HepG2 (cell line): Measurements from ENCODE around the gene LCAT. TPM values are rescaled to one million over a fixed set of nuclear protein-coding genes. Genes with fewer than 3 reads are reported as not detected.

Source experiments
- GATA4 ChIP-seq: sonication (generic); IDR thresholded peaks from 2 replicates; pipeline ENCODE4 v1.6.1; 2016; ENCODE audit warnings: antibody characterized with exemption, low read depth, borderline replicate concordance
- HDAC1 ChIP-seq: sonication (generic); formaldehyde crosslinking; IDR thresholded peaks from 2 replicates; pipeline ENCODE4 v1.5.1; 2020; ENCODE audit warnings: mild to moderate bottlenecking, missing genetic modification reagents
- HMGXB3 ChIP-seq: sonication (generic); formaldehyde crosslinking; IDR thresholded peaks from 2 replicates; pipeline ENCODE4 v1.4.0; 2020; ENCODE audit warnings: missing genetic modification reagents, borderline replicate concordance
- MYC ChIP-seq: sonication (generic); formaldehyde crosslinking; IDR thresholded peaks from 2 replicates; pipeline ENCODE4 v1.9.0; 2021; ENCODE audit warnings: missing genetic modification reagents, borderline replicate concordance
- NCOA1 ChIP-seq: sonication (generic); formaldehyde crosslinking; IDR thresholded peaks from 2 replicates; pipeline ENCODE4 v1.9.0; 2021; ENCODE audit warnings: missing genetic modification reagents
- NR2F1 ChIP-seq, 2 experiments: fragments of 450-650 bp in 1 of 2; formaldehyde crosslinking in 1 of 2; IDR thresholded peaks; 2 replicates each; pipeline versions ENCODE4 v1.5.0 to v1.6.1; 2016 to 2020; ENCODE audit warnings: mild to moderate bottlenecking in 1 of 2, missing compliant biosample characterization in 1 of 2, missing genetic modification reagents in 1 of 2, moderate library complexity in 1 of 2
- RXRA ChIP-seq: sonication (generic); formaldehyde crosslinking; IDR thresholded peaks from 2 replicates; pipeline ENCODE4 v1.5.1; 2020; ENCODE audit warnings: missing genetic modification reagents
- SALL2 ChIP-seq: sonication (generic); formaldehyde crosslinking; IDR thresholded peaks from 2 replicates; pipeline ENCODE4 v1.8.1; 2023; ENCODE audit warnings: mild to moderate bottlenecking, missing genetic modification reagents, inconsistent platforms
- SIN3A ChIP-seq: IDR thresholded peaks from 2 replicates; pipeline ENCODE4 v1.6.1; 2011; ENCODE audit warnings: low read depth, mild to moderate bottlenecking, control low read depth, low read length, borderline replicate concordance
- SMAD3 ChIP-seq: sonication (generic); formaldehyde crosslinking; IDR thresholded peaks from 2 replicates; pipeline ENCODE4 v1.4.0; 2020; ENCODE audit warnings: missing genetic modification reagents
- TGIF2 ChIP-seq: IDR thresholded peaks from 2 replicates; pipeline ENCODE4 v1.6.1; 2016; ENCODE audit warnings: control low read depth, missing compliant biosample characterization
- ZBTB20 ChIP-seq: sonication (generic); formaldehyde crosslinking; IDR thresholded peaks from 2 replicates; pipeline ENCODE4 v1.8.1; 2023; ENCODE audit warnings: missing genetic modification reagents, low read depth, mild to moderate bottlenecking, borderline replicate concordance
- ZFP41 ChIP-seq: sonication (generic); formaldehyde crosslinking; IDR thresholded peaks from 2 replicates; pipeline ENCODE4 v1.4.0; 2020; ENCODE audit warnings: mild to moderate bottlenecking, missing genetic modification reagents, borderline replicate concordance
- ZNF564 ChIP-seq: sonication (generic); formaldehyde crosslinking; IDR thresholded peaks from 2 replicates; pipeline ENCODE4 v1.8.1; 2023; ENCODE audit warnings: mild to moderate bottlenecking, missing genetic modification reagents
- ZNF570 ChIP-seq: sonication (generic); formaldehyde crosslinking; IDR thresholded peaks from 2 replicates; pipeline ENCODE4 v1.4.0; 2020; ENCODE audit warnings: mild to moderate bottlenecking, missing genetic modification reagents, borderline replicate concordance
- ZNF580 ChIP-seq: IDR thresholded peaks from 2 replicates; pipeline ENCODE4 v1.6.1; 2016; ENCODE audit warnings: low read depth, borderline replicate concordance
- polyA plus RNA-seq, 8 experiments: library from polyadenylated mRNA; depleted of rRNA in 3 of 8; stranded (reverse) in 7 of 8; unstranded in 1 of 8; fragments of >200 nt; fragmentation: Illumina TruSeq in 4 of 8; extraction: Trizol in 4 of 8; gene quantifications; 2 replicates each; pipeline versions ENCODE4 v1.2.1 to v1.2.3, GENCODE V29; 2011 to 2016; ENCODE audit warnings: low read depth in 4 of 8, missing spikeins in 1 of 8, mixed read lengths in 1 of 8; ENCODE audit not compliant: insufficient read depth in 1 of 8
- total RNA-seq, 5 experiments: library from RNA; depleted of rRNA; stranded (reverse); fragments of >200 nt; fragmentation: Illumina TruSeq; extraction: Trizol; gene quantifications; 2 replicates each; pipeline ENCODE4 v1.2.3, GENCODE V29; 2016; ENCODE audit warnings: low read depth in 1 of 5
- TF ChIP-seq, protein P1 (sequence below): sonication (generic); formaldehyde crosslinking; IDR thresholded peaks from 2 replicates; pipeline ENCODE4 v1.8.1; 2023; ENCODE audit warnings: mild to moderate bottlenecking, missing genetic modification reagents
- TF ChIP-seq, protein P2 (sequence below): sonication (generic); formaldehyde crosslinking; IDR thresholded peaks from 2 replicates; pipeline ENCODE4 v1.5.0; 2020; ENCODE audit warnings: missing genetic modification reagents
- TF ChIP-seq, protein P3 (sequence below): sonication (generic); formaldehyde crosslinking; IDR thresholded peaks from 2 replicates; pipeline ENCODE4 v1.5.1; 2020; ENCODE audit warnings: mild to moderate bottlenecking, missing genetic modification reagents, moderate library complexity

LCAT gene
- total and polyA plus RNA-seq, 2 of the 13 experiments (the other 11 are each of a cell fraction or from before 2014, with no cell fraction given), result 36.1 to 38.9 TPM

DNA sequence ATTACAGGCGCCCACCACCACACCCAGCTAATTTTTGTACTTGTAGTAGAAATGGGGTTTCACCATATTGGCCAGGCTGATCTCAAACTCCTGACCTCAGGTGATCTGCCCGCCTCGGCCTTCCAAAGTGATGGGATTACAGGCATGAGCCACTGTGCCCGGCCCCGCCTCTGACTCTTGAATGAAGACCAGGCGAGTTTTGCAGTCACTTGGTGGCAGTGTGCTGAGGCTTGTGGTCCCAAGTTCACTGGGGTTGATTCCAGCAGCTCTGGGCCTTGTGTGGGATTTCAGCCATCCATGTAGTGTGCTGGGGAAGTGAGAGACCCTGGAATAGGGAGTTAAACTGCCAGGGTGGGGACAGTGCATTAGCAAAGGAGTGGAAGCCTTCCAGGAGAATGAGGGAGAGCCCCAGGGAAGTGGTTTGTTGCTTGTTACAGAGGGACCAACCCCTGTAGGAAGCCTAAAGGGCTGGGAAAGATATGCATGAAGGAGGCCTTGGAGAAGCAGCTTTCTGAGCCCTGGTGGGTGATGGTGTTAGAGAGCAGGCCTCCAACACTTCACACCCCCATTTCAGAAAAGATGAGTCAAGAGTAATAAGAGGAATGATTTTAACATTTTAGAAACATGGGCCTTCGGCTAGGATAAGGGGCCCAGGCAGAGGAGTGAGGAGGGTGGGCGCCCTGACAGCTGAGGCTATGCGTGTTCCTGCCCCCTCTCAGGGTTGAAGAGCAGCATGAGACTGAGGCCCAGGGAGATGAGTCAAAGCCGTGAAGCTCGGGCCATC lies 36.3 kb downstream of the LCAT start (continued):
- no peak for TF ChIP-seq HMGXB3
- no peak for TF ChIP-seq NR2F1 (CRISPR knock-in tag; IDR thresholded peaks at IDR 0.05)
- no peak for TF ChIP-seq ZNF564 (CRISPR knock-in tag)
- no peak for TF ChIP-seq GATA4
- TF ChIP-seq, protein P1, sequence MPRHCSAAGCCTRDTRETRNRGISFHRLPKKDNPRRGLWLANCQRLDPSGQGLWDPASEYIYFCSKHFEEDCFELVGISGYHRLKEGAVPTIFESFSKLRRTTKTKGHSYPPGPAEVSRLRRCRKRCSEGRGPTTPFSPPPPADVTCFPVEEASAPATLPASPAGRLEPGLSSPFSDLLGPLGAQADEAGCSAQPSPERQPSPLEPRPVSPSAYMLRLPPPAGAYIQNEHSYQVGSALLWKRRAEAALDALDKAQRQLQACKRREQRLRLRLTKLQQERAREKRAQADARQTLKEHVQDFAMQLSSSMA (CRISPR knock-in tag), result 0 out of 2 replicates have a peak, but pooled peaks have one; percentile 32
- TF ChIP-seq NCOA1 (CRISPR knock-in tag), result no peak
- no peak for TF ChIP-seq TGIF2
- TF ChIP-seq, protein P2, sequence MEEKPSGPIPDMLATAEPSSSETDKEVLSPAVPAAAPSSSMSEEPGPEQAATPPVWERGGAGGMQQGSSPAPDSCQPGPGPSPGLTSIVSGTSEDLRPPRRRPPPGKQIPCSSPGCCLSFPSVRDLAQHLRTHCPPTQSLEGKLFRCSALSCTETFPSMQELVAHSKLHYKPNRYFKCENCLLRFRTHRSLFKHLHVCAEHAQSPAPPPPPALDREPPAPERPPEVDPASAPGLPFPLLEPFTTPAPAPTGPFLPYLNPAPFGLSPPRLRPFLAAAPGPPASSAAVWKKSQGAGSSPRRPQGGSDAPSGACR (CRISPR knock-in tag), result no peak
- TF ChIP-seq ZFP41 (CRISPR knock-in tag), result 0 out of 2 replicates have a peak, but pooled peaks have one; percentile 52
- TF ChIP-seq SIN3A, result no peak
- TF ChIP-seq ZBTB20 (CRISPR knock-in tag), result no peak
- no peak for TF ChIP-seq HDAC1
- no peak for TF ChIP-seq ZNF570 (CRISPR knock-in tag)
- TF ChIP-seq, protein P3, sequence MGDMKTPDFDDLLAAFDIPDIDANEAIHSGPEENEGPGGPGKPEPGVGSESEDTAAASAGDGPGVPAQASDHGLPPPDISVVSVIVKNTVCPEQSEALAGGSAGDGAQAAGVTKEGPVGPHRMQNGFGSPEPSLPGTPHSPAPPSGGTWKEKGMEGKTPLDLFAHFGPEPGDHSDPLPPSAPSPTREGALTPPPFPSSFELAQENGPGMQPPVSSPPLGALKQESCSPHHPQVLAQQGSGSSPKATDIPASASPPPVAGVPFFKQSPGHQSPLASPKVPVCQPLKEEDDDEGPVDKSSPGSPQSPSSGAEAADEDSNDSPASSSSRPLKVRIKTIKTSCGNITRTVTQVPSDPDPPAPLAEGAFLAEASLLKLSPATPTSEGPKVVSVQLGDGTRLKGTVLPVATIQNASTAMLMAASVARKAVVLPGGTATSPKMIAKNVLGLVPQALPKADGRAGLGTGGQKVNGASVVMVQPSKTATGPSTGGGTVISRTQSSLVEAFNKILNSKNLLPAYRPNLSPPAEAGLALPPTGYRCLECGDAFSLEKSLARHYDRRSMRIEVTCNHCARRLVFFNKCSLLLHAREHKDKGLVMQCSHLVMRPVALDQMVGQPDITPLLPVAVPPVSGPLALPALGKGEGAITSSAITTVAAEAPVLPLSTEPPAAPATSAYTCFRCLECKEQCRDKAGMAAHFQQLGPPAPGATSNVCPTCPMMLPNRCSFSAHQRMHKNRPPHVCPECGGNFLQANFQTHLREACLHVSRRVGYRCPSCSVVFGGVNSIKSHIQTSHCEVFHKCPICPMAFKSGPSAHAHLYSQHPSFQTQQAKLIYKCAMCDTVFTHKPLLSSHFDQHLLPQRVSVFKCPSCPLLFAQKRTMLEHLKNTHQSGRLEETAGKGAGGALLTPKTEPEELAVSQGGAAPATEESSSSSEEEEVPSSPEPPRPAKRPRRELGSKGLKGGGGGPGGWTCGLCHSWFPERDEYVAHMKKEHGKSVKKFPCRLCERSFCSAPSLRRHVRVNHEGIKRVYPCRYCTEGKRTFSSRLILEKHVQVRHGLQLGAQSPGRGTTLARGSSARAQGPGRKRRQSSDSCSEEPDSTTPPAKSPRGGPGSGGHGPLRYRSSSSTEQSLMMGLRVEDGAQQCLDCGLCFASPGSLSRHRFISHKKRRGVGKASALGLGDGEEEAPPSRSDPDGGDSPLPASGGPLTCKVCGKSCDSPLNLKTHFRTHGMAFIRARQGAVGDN (CRISPR knock-in tag), result peak; percentile 52
- peak; percentile 19; the same call in 1 of the 2 replicates for TF ChIP-seq RXRA (CRISPR knock-in tag)
- no peak for TF ChIP-seq SMAD3 (CRISPR knock-in tag)
- no peak for TF ChIP-seq MYC (CRISPR knock-in tag)
- TF ChIP-seq SALL2 (CRISPR knock-in tag), result no peak
- TF ChIP-seq ZNF580 (CRISPR knock-in tag), result no peak
